H9 (cell line): Measurements from ENCODE around the gene MXI1. TPM values are rescaled to one million over a fixed set of nuclear protein-coding genes. Genes with fewer than 3 reads are reported as not detected.
"Not testable (repeated sequence)": the region's sequence is repeated elsewhere in the genome, so short reads cannot be mapped to it uniquely, and the experiment has no call there.

Experiments
- DNase-seq: peaks from one replicate; pipeline ENCODE4 v3.0.0-alpha.2; 2017
- H2AFZ ChIP-seq: one replicate; pipeline ENCODE4 v1.6.1; 2013; ENCODE audit warnings: mild to moderate bottlenecking, low read length, control low read depth, moderate library complexity
- H2AK5ac ChIP-seq: 2 replicates; pipeline ENCODE4 v1.6.1; 2013; ENCODE audit warnings: low read length, control low read depth, mixed read lengths; ENCODE audit not compliant: insufficient read length
- H2BK120ac ChIP-seq: one replicate; pipeline ENCODE4 v1.6.1; 2013; ENCODE audit warnings: low read depth, mild to moderate bottlenecking, low read length, control low read depth, inconsistent platforms; ENCODE audit not compliant: poor library complexity, severe bottlenecking
- H2BK12ac ChIP-seq: 2 replicates; pipeline ENCODE4 v1.6.1; 2013; ENCODE audit warnings: low read length, control low read depth, mixed read lengths, low read depth; ENCODE audit not compliant: insufficient read length
- H2BK15ac ChIP-seq: 2 replicates; pipeline ENCODE4 v1.6.1; 2013; ENCODE audit warnings: low read depth, low read length, control low read depth
- H2BK20ac ChIP-seq: one replicate; pipeline ENCODE4 v1.6.1; 2013; ENCODE audit warnings: low read depth, mild to moderate bottlenecking, low read length, control low read depth, inconsistent platforms; ENCODE audit not compliant: poor library complexity, severe bottlenecking
- H2BK5ac ChIP-seq: 2 replicates; pipeline ENCODE4 v1.6.1; 2013; ENCODE audit warnings: low read length, control low read depth, mixed read lengths; ENCODE audit not compliant: insufficient read length
- H3K14ac ChIP-seq: 2 replicates; pipeline ENCODE4 v1.6.1; 2013; ENCODE audit warnings: low read length, control low read depth; ENCODE audit not compliant: insufficient read depth
- H3K18ac ChIP-seq: 2 replicates; pipeline ENCODE4 v1.6.1; 2013; ENCODE audit warnings: low read depth, mild to moderate bottlenecking, mixed read lengths, low read length, control low read depth; ENCODE audit not compliant: insufficient read length
- H3K23ac ChIP-seq: 2 replicates; pipeline ENCODE4 v1.6.1; 2013; ENCODE audit warnings: low read length, control low read depth, mixed read lengths, low read depth; ENCODE audit not compliant: insufficient read length
- H3K23me2 ChIP-seq: 2 replicates; pipeline ENCODE4 v1.6.1; 2013; ENCODE audit warnings: low read depth, mild to moderate bottlenecking, mixed read lengths, low read length, control low read depth; ENCODE audit not compliant: insufficient read length, poor library complexity, severe bottlenecking
- H3K27ac ChIP-seq: 2 replicates; pipeline ENCODE4 v1.5.1; 2013; ENCODE audit warnings: low read length, control low read depth, mixed read lengths, low read depth; ENCODE audit not compliant: insufficient read length
- H3K27me3 ChIP-seq: 2 replicates; pipeline ENCODE4 v1.6.1; 2013; ENCODE audit warnings: low read length, control low read depth, inconsistent platforms; ENCODE audit not compliant: insufficient read depth
- H3K4ac ChIP-seq: 2 replicates; pipeline ENCODE4 v1.6.1; 2013; ENCODE audit warnings: low read depth, mild to moderate bottlenecking, control low read depth, inconsistent platforms, low read length, moderate library complexity
- H3K4me1 ChIP-seq: 2 replicates; pipeline ENCODE4 v1.6.1; 2013; ENCODE audit warnings: low read length, control low read depth, inconsistent platforms; ENCODE audit not compliant: insufficient read depth
- H3K4me2 ChIP-seq: 2 replicates; pipeline ENCODE4 v1.6.1; 2013; ENCODE audit warnings: low read length, control low read depth, mixed read lengths; ENCODE audit not compliant: insufficient read length, insufficient read depth
- H3K56ac ChIP-seq: 2 replicates; pipeline ENCODE4 v1.6.1; 2013; ENCODE audit warnings: low read depth, mild to moderate bottlenecking, mixed read lengths, low read length, control low read depth; ENCODE audit not compliant: insufficient read length
- H3K79me1 ChIP-seq: 2 replicates; pipeline ENCODE4 v1.6.1; 2013; ENCODE audit warnings: low read depth, mild to moderate bottlenecking, moderate library complexity, low read length, control low read depth, inconsistent platforms; ENCODE audit not compliant: insufficient read depth, poor library complexity, severe bottlenecking
- H3K79me2 ChIP-seq: 2 replicates; pipeline ENCODE4 v1.6.1; 2013; ENCODE audit warnings: low read length, control low read depth, inconsistent platforms; ENCODE audit not compliant: insufficient read depth
- H3K9ac ChIP-seq: 2 replicates; pipeline ENCODE4 v1.6.1; 2013; ENCODE audit warnings: low read length, control low read depth, mixed read lengths; ENCODE audit not compliant: insufficient read length; ENCODE audit errors: extremely low read depth
- H3K9me3 ChIP-seq: one replicate; pipeline ENCODE4 v1.6.1; 2013; ENCODE audit warnings: low read depth, low read length, inconsistent platforms; ENCODE audit not compliant: control insufficient read depth
- H3T11ph ChIP-seq: one replicate; pipeline ENCODE4 v1.6.1; 2013; ENCODE audit warnings: mild to moderate bottlenecking, low read length, control low read depth, inconsistent platforms
- H4K20me1 ChIP-seq: one replicate; pipeline ENCODE4 v1.6.1; 2013; ENCODE audit not compliant: control insufficient read depth, insufficient read length, insufficient read depth
- H4K5ac ChIP-seq: 2 replicates; pipeline ENCODE4 v1.6.1; 2013; ENCODE audit warnings: low read depth, mild to moderate bottlenecking, mixed read lengths, low read length, control low read depth; ENCODE audit not compliant: insufficient read length
- H4K8ac ChIP-seq: replicated peaks from 2 replicates; pipeline ENCODE4 v1.6.1; 2013; ENCODE audit warnings: low read length, control low read depth, mixed read lengths, low read depth; ENCODE audit not compliant: insufficient read length
- H4K91ac ChIP-seq: 2 replicates; pipeline ENCODE4 v1.6.1; 2013; ENCODE audit warnings: low read depth, mild to moderate bottlenecking, moderate library complexity, mixed read lengths, low read length, control low read depth; ENCODE audit not compliant: insufficient read length
- H3K27ac Mint-ChIP-seq, 3 experiments: 2 replicates in 2 of 3; 3 replicates in 1 of 3; pipeline ENCODE4 v1.8.0; 2020 to 2021; ENCODE audit warnings: mixed read lengths in 3 of 3, mild to moderate bottlenecking in 1 of 3, moderate library complexity in 1 of 3
- H3K27me3 Mint-ChIP-seq: 2 replicates; pipeline ENCODE4 v1.8.0; 2021; ENCODE audit warnings: low read depth, mild to moderate bottlenecking, moderate library complexity, mixed read lengths
- H3K36me3 Mint-ChIP-seq, 3 experiments: 2 replicates in 2 of 3; 3 replicates in 1 of 3; pipeline ENCODE4 v1.8.0; 2020 to 2021; ENCODE audit warnings: low read depth in 3 of 3, mixed read lengths in 3 of 3; ENCODE audit not compliant: insufficient read depth in 1 of 3
- H3K4me1 Mint-ChIP-seq, 2 experiments: 2 replicates each; pipeline ENCODE4 v1.8.0; 2020; ENCODE audit warnings: mixed read lengths in 2 of 2
- H3K4me3 Mint-ChIP-seq, 2 experiments: 2 replicates in 1 of 2; 3 replicates in 1 of 2; pipeline ENCODE4 v1.8.0; 2020 to 2021; ENCODE audit warnings: mild to moderate bottlenecking in 2 of 2, mixed read lengths in 2 of 2, moderate library complexity in 1 of 2
- H3K9me3 Mint-ChIP-seq, 2 experiments: 2 replicates in 1 of 2; 3 replicates in 1 of 2; pipeline ENCODE4 v1.8.0; 2020; ENCODE audit warnings: mild to moderate bottlenecking in 2 of 2, mixed read lengths in 2 of 2, moderate library complexity in 1 of 2
- WGBS: extraction: QIAGEN DNeasy Blood & Tissue Kit; methylation state at CpG from one replicate; pipeline ENCODE4 v1.1.7; 2013; ENCODE audit warnings: missing lambda C conversion rate, low lambda C conversion rate, mixed read lengths; ENCODE audit not compliant: insufficient read length; ENCODE audit errors: extremely low coverage; 5-methylcytosine and 5-hydroxymethylcytosine counted together
- total RNA-seq: library from RNA; stranded (reverse); gene quantifications from 2 replicates; pipeline ENCODE4 v1.2.1, GENCODE V29; 2021
- TF ChIP-seq, protein P1 (sequence below): fragments of 200-600 bp; sonication (generic); conservative IDR thresholded peaks from 3 replicates; pipeline ENCODE4 v1.8.0; 2021; ENCODE audit warnings: antibody characterized with exemption, mild to moderate bottlenecking

Gene MXI1
- total RNA-seq, 1 experiment from 2014 or later = 5.6 TPM

DNA sequence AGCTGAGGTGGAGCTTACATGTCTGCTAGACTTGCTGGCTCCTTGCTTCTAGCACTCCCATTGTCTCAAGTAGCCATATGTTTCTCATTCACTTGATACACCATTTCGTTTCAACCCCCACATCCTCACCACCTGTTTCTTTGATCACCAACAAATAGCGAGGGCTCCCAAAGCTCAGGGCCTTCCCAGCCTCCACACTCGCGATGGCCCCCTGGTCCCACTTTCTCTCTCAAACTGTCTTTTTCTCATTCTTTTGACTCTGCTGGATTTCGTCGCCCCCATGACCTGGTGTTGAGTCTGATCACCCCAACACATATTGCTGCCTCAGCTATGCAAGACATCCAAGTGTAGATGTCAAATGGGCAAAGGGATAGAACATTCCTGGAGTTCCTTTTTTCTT lies 123.3 kb downstream of the MXI1 start:
- H3K14ac ChIP-seq = no peak overlapping the region
- H3K23me2 ChIP-seq = no peaks in the 10 kb centered on the region
- no peaks in the 10 kb centered on the region; the same call in 1 of the 2 replicates for H3K4me1 ChIP-seq
- Mint-ChIP-seq H3K4me1 (peaks cover 6 to 7% of the 10 kb centered on the region in 2 experiments), H3K9me3 (peaks cover 38 to 39% of the 10 kb centered on the region in 2 experiments), H3K4me3 (no peak overlapping the region), H3K36me3 (peaks cover 16 to 34% (median 29%) of the 10 kb centered on the region in 3 experiments), H3K27ac (no peak overlapping the region; a peak in 1 of 7 replicates), H3K27me3 (peaks cover 4% of the 10 kb centered on the region)
- WGBS = no CpG with 5 or more reads among the region's 6 CpGs
- no peak overlapping the region for H3K23ac ChIP-seq
- no peaks in the 10 kb centered on the region for H4K20me1 ChIP-seq
- no peak overlapping the region for H2AFZ ChIP-seq
- no peak for DNase-seq
- no peak overlapping the region for H4K8ac ChIP-seq
- TF ChIP-seq, protein P1, sequence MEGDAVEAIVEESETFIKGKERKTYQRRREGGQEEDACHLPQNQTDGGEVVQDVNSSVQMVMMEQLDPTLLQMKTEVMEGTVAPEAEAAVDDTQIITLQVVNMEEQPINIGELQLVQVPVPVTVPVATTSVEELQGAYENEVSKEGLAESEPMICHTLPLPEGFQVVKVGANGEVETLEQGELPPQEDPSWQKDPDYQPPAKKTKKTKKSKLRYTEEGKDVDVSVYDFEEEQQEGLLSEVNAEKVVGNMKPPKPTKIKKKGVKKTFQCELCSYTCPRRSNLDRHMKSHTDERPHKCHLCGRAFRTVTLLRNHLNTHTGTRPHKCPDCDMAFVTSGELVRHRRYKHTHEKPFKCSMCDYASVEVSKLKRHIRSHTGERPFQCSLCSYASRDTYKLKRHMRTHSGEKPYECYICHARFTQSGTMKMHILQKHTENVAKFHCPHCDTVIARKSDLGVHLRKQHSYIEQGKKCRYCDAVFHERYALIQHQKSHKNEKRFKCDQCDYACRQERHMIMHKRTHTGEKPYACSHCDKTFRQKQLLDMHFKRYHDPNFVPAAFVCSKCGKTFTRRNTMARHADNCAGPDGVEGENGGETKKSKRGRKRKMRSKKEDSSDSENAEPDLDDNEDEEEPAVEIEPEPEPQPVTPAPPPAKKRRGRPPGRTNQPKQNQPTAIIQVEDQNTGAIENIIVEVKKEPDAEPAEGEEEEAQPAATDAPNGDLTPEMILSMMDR = no peak
- H2AK5ac ChIP-seq = no peak overlapping the region
- no peak overlapping the region for H3K4ac ChIP-seq
- H4K91ac ChIP-seq = no peak overlapping the region
- H3K79me1 ChIP-seq = no peaks in the 10 kb centered on the region
- no peak overlapping the region for H3K56ac ChIP-seq
- H3K18ac ChIP-seq = no peak overlapping the region
- H3K27me3 ChIP-seq = no peaks in the 10 kb centered on the region
- no peak overlapping the region for H2BK5ac ChIP-seq
- peaks cover 18% of the 10 kb centered on the region for H3K9me3 ChIP-seq
- no peak overlapping the region for H2BK120ac ChIP-seq
- H3K9ac ChIP-seq = no peak overlapping the region
- H4K5ac ChIP-seq = no peak overlapping the region
- H3K27ac ChIP-seq = no peak overlapping the region
- no peak overlapping the region for H2BK20ac ChIP-seq
- no peak overlapping the region for H2BK15ac ChIP-seq
- H2BK12ac ChIP-seq = no peak overlapping the region
- no peak overlapping the region for H3T11ph ChIP-seq
- no peak overlapping the region for H3K4me2 ChIP-seq
- H3K79me2 ChIP-seq = no peaks in the 10 kb centered on the region

GRCh38 chr10:110331226-110331795 lies 123.9 kb downstream of the MXI1 start:
- not testable (repeated sequence) for DNase-seq, H3K27ac Mint-ChIP-seq, H2BK5ac ChIP-seq, H4K91ac ChIP-seq, H3K27ac ChIP-seq, H3K27me3 ChIP-seq, H3K18ac ChIP-seq, H3K56ac ChIP-seq, H2AK5ac ChIP-seq, H4K5ac ChIP-seq, H3K4me2 ChIP-seq, H2BK12ac ChIP-seq, H3K79me1 ChIP-seq, H2BK120ac ChIP-seq, H3K23ac ChIP-seq, H2BK15ac ChIP-seq, H3K23me2 ChIP-seq, H3K9ac ChIP-seq, H2BK20ac ChIP-seq, H2AFZ ChIP-seq, H3K14ac ChIP-seq, H4K20me1 ChIP-seq, H3K27me3 Mint-ChIP-seq, H3K4me1 ChIP-seq, H3K4ac ChIP-seq, H3T11ph ChIP-seq, H4K8ac ChIP-seq, H3K79me2 ChIP-seq, H3K4me3 Mint-ChIP-seq
- peaks cover 38 to 39% of the 10 kb centered on the region in 2 experiments for H3K9me3 Mint-ChIP-seq
- H3K36me3 Mint-ChIP-seq = peaks cover 16 to 34% (median 29%) of the 10 kb centered on the region in 3 experiments
- H3K9me3 ChIP-seq = peaks cover 18% of the 10 kb centered on the region
- no CpG with 5 or more reads among the region's 32 CpGs for WGBS
- peaks cover 13% of the 10 kb centered on the region in 2 experiments for H3K4me1 Mint-ChIP-seq
